Fibroblast of lung (primary cell): Measurements from ENCODE around the gene RBPJL. TPM values are rescaled to one million over a fixed set of nuclear protein-coding genes. Genes with fewer than 3 reads are reported as not detected.

Experiments
- DNase-seq, 2 donors: peaks; one replicate each; pipeline versions ENCODE4 v3.0.0 to v3.0.0-alpha.2; 2010; ENCODE audit warnings: low read depth in 2 of 2
- H2AFZ ChIP-seq: 2 replicates; pipeline ENCODE4 v1.5.1; 2012; ENCODE audit warnings: low read length, control low read depth, inconsistent platforms
- H3K27ac ChIP-seq: 2 replicates; pipeline ENCODE4 v1.5.1; 2011; ENCODE audit warnings: low read length, control low read depth; ENCODE audit not compliant: insufficient read depth
- H3K27me3 ChIP-seq: 2 replicates; pipeline ENCODE4 v1.5.1; 2011; ENCODE audit warnings: mild to moderate bottlenecking, low read length; ENCODE audit not compliant: control insufficient read depth, insufficient read depth
- H3K36me3 ChIP-seq: 2 replicates; pipeline ENCODE4 v1.5.1; 2011; ENCODE audit warnings: low read length; ENCODE audit not compliant: control insufficient read depth, insufficient read depth
- H3K4me1 ChIP-seq: 2 replicates; pipeline ENCODE4 v1.5.1; 2011; ENCODE audit warnings: low read length; ENCODE audit not compliant: control insufficient read depth, insufficient read depth; ENCODE audit errors: extremely low read depth
- H3K4me2 ChIP-seq: 2 replicates; pipeline ENCODE4 v1.5.1; 2011; ENCODE audit warnings: low read length, control low read depth; ENCODE audit not compliant: insufficient read depth; ENCODE audit errors: extremely low read depth
- H3K4me3 ChIP-seq, 4 experiments: fragments of 200-600 bp in 1 of 4; sonication (generic) in 1 of 4; replicated peaks in 1 of 4; 2 replicates each; pipeline ENCODE4 v1.5.1; 2011 to 2016; ENCODE audit warnings: low read length in 4 of 4, low read depth in 3 of 4, mild to moderate bottlenecking in 3 of 4, control low read depth in 2 of 4, inconsistent platforms in 1 of 4, mixed read lengths in 1 of 4; ENCODE audit not compliant: insufficient read depth in 1 of 4; ENCODE audit errors: control extremely low read depth in 1 of 4
- H3K79me2 ChIP-seq: 2 replicates; pipeline ENCODE4 v1.5.1; 2012; ENCODE audit warnings: mild to moderate bottlenecking, low read length, inconsistent platforms; ENCODE audit not compliant: control insufficient read depth, insufficient read depth
- H3K9ac ChIP-seq: 2 replicates; pipeline ENCODE4 v1.5.1; 2011; ENCODE audit warnings: mild to moderate bottlenecking, low read length, control low read depth; ENCODE audit not compliant: insufficient read depth
- H3K9me3 ChIP-seq: 2 replicates; pipeline ENCODE4 v1.5.1; 2012; ENCODE audit warnings: low read depth, low read length; ENCODE audit not compliant: control insufficient read depth, insufficient read depth
- H4K20me1 ChIP-seq: 2 replicates; pipeline ENCODE4 v1.5.1; 2011; ENCODE audit warnings: low read length; ENCODE audit not compliant: control insufficient read depth, insufficient read depth; ENCODE audit errors: extremely low read depth
- EZH2 ChIP-seq: IDR thresholded peaks from 2 replicates; pipeline ENCODE4 v1.5.1; 2012; ENCODE audit warnings: low read length, control low read depth, mild to moderate bottlenecking; ENCODE audit errors: missing control alignments
- polyA plus RNA-seq, 2 donors: library from polyadenylated mRNA; depleted of rRNA in 1 of 2; stranded (reverse) in 1 of 2; unstranded in 1 of 2; fragments of >200 nt; gene quantifications; 2 replicates each; pipeline ENCODE4 v1.2.1, GENCODE V29; 2011 to 2012; ENCODE audit warnings: missing spikeins in 1 of 2
- total RNA-seq: library from RNA; depleted of rRNA; stranded (reverse); fragments of >200 nt; gene quantifications from 2 replicates; pipeline ENCODE4 v1.2.1, GENCODE V29; 2014
- TF ChIP-seq, protein P1 (sequence below), 2 donors: IDR thresholded peaks in 1 of 2; conservative IDR thresholded peaks in 1 of 2; 1 replicate in 1 of 2; 2 replicates in 1 of 2; pipeline ENCODE4 v1.5.1; 2011 to 2012; ENCODE audit warnings: low read length in 2 of 2, control low read depth in 1 of 2, inconsistent platforms in 1 of 2, low read depth in 1 of 2, mild to moderate bottlenecking in 1 of 2

RBPJL gene
- total and polyA plus RNA-seq, 2 donors (not counting 1 experiment from before 2014, with no cell fraction given), result not detected

DNA sequence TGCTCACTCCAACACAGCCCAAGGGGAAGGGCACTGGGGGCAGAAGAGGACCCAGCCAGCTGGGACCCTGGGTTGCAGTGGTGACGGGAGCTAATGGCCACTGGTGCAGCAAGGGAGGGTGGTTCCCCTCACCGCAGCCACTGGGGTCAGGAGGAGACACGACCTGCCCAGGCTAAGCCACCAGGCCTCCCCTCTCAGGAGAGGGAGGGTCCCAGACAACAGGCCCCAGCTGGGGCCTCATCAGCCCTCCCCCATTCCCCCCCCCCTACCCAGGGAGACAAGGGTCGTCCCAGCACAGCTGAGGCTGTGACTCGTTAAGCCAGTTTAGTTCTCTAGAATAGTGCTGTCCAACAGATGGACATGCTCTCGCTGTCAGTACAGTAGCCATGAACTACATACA lies 18.7 kb downstream of the RBPJL start:
- Histone ChIP-seq H3K9me3 (no peaks in the 10 kb centered on the region), H3K4me2 (no peak overlapping the region), H3K4me3 (no peak overlapping the region), H3K4me1 (no peaks in the 10 kb centered on the region), H2AFZ (no peak overlapping the region), H3K79me2 (peaks cover 10% of the 10 kb centered on the region), H3K9ac (no peak overlapping the region), H3K27me3 (no peaks in the 10 kb centered on the region), H3K36me3 (peaks cover 21% of the 10 kb centered on the region), H3K27ac (no peak overlapping the region), H4K20me1 (no peaks in the 10 kb centered on the region)
- no peak for DNase-seq
- no peak for TF ChIP-seq EZH2
- TF ChIP-seq, protein P1, sequence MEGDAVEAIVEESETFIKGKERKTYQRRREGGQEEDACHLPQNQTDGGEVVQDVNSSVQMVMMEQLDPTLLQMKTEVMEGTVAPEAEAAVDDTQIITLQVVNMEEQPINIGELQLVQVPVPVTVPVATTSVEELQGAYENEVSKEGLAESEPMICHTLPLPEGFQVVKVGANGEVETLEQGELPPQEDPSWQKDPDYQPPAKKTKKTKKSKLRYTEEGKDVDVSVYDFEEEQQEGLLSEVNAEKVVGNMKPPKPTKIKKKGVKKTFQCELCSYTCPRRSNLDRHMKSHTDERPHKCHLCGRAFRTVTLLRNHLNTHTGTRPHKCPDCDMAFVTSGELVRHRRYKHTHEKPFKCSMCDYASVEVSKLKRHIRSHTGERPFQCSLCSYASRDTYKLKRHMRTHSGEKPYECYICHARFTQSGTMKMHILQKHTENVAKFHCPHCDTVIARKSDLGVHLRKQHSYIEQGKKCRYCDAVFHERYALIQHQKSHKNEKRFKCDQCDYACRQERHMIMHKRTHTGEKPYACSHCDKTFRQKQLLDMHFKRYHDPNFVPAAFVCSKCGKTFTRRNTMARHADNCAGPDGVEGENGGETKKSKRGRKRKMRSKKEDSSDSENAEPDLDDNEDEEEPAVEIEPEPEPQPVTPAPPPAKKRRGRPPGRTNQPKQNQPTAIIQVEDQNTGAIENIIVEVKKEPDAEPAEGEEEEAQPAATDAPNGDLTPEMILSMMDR (conservative IDR thresholded peaks at IDR 0.05 in 1 of 2, IDR thresholded peaks at IDR 0.05 in 1 of 2; ENCODE audit: low read depth in 1 of 2, low read length in 2 of 2), result no peak

DNA sequence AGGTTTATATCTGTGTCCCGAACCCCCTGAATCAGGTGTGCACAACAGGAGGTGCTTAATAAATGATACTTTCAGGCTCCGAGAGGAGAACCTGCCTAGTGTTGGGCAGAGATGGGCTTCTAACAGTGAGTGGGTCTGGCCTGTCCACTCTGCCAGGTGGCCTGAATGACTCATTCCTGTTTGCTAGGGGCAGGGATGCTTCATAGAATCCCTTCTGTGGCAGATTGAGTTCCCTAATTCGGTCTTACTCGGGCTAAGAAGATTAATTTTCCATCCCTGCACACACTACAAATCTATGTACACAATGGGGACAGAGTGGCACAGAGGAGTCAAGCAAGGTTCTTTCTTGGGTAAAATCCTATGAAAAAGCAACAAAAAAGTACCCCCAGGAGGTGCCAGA lies 21.8 kb downstream of the RBPJL start:
- H3K36me3 ChIP-seq, result peaks cover 31% of the 10 kb centered on the region

DNA sequence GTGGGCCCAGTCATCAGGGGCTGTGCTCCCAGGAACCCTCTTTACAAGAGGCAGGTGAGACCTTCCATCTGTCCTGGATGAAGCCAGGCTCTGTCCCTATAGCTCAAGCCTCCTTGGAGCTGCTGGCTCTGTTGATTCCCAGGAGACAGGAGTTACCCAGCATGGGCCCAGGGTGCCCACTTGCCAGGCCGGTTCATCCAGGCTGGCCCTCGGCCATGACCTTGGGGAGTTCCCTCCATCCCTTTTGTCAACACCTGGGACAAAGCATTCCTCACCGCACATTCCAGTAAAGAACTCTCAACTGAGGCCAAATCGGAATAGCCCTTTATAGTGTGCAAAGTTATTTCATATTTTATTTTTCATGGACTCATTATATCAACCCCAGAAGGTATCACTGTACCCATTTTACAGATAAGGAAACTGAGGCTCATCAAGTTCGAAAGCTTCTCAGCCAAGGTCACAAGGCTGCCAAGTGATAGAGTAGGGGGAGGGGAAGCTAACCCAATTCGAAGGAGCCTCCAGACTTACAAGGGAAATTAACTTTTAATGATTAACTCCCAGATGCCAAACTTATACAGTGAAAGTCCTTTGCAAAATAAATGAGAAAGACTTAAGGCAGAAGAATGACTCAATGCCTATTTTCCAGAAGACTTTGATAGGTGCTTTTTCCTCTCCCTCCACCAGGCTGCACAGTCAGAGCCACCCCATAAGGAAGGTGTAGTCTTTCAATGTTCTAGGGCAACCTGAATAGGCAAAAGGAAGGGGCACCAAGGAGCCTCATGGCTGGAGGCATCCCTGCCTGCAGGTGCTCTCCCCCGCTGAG lies 23.1 kb downstream of the RBPJL start:
- Histone ChIP-seq H3K9ac (no peak overlapping the region), H3K27ac (no peak overlapping the region), H3K4me1 (no peaks in the 10 kb centered on the region), H3K4me3 (no peak overlapping the region), H4K20me1 (no peaks in the 10 kb centered on the region), H3K27me3 (no peaks in the 10 kb centered on the region), H3K79me2 (peaks cover 25% of the 10 kb centered on the region), H2AFZ (no peak overlapping the region), H3K36me3 (peaks cover 31% of the 10 kb centered on the region), H3K4me2 (no peak overlapping the region), H3K9me3 (no peaks in the 10 kb centered on the region)
- DNase-seq, result no peak
- TF ChIP-seq EZH2, result no peak
- TF ChIP-seq, protein P1 (conservative IDR thresholded peaks at IDR 0.05 in 1 of 2, IDR thresholded peaks at IDR 0.05 in 1 of 2; ENCODE audit: low read depth in 1 of 2, low read length in 2 of 2), result no peak

More for the DNA sequence above, 21.8 kb downstream of the RBPJL start:
- no peak overlapping the region for H3K4me3 ChIP-seq
- H4K20me1 ChIP-seq, result no peaks in the 10 kb centered on the region
- H3K79me2 ChIP-seq, result peaks cover 19% of the 10 kb centered on the region
- H3K27me3 ChIP-seq, result no peaks in the 10 kb centered on the region
- no peak overlapping the region for H2AFZ ChIP-seq
- no peak overlapping the region for H3K9ac ChIP-seq
- no peak overlapping the region for H3K4me2 ChIP-seq
- TF ChIP-seq, protein P1 (conservative IDR thresholded peaks at IDR 0.05 in 1 of 2, IDR thresholded peaks at IDR 0.05 in 1 of 2; ENCODE audit: low read depth in 1 of 2, low read length in 2 of 2), result no peak
- TF ChIP-seq EZH2, result no peak
- no peaks in the 10 kb centered on the region for H3K4me1 ChIP-seq
- no peak for DNase-seq
- no peak overlapping the region for H3K27ac ChIP-seq
- H3K9me3 ChIP-seq, result no peaks in the 10 kb centered on the region
